Measurements from ENCODE around the gene FAM43A.

FAM43A gene

DNA sequence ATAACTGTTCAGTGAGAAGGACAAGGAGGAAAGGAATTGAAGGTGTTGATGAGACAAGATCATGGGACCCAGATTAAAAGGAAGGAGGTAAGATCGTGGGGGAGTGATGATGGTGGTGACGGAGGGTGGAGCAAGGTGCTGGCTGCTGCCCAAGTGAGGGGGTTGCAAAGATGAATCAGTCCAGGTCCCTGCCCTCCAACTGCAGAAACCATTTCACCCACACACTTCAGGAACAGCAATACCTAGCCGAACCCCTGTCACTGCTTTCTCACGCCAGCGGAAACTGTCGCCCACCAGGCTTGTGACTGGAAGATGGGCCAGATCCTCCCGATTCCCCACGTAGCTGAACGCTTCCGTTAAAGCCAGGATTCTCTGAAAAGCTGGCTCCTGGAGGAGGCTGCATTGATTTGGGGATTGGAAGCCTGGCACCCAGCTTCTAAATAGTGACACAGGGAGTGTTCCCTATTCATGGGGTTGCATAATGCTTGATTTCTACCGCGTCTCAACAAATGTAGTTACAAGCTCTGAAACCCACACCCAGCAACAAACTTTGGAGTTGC, 10.5 kb upstream of the FAM43A start:
- DNase-seq (ENCODE audit: low read depth in 2 of 3, low spot score in 1 of 3) = peak; percentile 59 to 72 (median 61)

GRCh38 chr3:194675680-194676079, 10.0 kb upstream of the FAM43A start:
- DNase-seq (ENCODE audit: low read depth in 2 of 3, low spot score in 1 of 3) = peak in 1 of 3 donors; percentile 12

GRCh38 chr3:194676471-194676870, 9.2 kb upstream of the FAM43A start:
- DNase-seq (ENCODE audit: low read depth in 2 of 3, low spot score in 1 of 3) = no peak

- DNase-seq (ENCODE audit: low read depth in 2 of 3, low spot score in 1 of 3) = no peak
Measured at GRCh38 chr3:194680888-194681615, 4.6 kb upstream of the FAM43A start.

- DNase-seq (ENCODE audit: low read depth in 2 of 3, low spot score in 1 of 3) = no peak
Measured at GRCh38 chr3:194682189-194682693, 3.4 kb upstream of the FAM43A start.

DNA sequence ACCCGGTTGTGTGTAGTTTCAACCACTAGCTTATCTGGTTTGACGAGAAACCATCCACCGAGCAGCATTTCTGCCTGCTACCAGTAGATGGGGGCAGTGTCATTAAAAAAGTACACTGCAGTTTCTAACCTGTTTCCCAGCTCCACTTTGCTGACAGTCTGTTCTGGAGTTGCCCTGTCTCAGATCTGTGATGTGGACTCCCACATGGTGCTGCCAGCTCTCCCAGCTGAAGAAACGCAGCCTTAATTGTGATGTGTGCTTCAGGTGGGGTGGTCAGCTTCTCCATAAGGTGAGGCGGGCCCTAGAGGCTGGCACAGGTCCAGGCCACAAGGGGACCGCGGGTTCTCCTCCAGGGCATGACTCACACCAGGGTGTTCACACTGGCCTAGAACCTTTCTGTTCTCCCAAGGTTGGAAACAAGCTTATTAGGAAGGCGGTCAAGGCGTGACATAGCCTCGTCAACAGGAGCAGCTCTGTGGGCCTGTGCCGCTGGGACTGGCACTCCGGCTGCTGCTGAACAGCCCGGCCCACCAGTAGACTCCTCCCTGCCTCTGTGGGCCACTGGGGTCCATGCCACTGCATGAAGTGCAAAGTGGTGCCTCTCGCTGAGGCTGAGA, 2.9 kb upstream of the FAM43A start:
- peak; percentile 50 to 65 (median 53) for DNase-seq (ENCODE audit: low read depth in 2 of 3, low spot score in 1 of 3)

- DNase-seq (ENCODE audit: low read depth in 2 of 3, low spot score in 1 of 3) = no peak
Measured at GRCh38 chr3:194683380-194683779, 2.3 kb upstream of the FAM43A start.

GRCh38 chr3:194685065-194685717, 492 bp upstream of the FAM43A start:
- DNase-seq (ENCODE audit: low read depth in 2 of 3, low spot score in 1 of 3) = peak in 1 of 3 donors; percentile 39

- no peak for DNase-seq (ENCODE audit: low read depth in 2 of 3, low spot score in 1 of 3)
Measured at GRCh38 chr3:194686414-194686815, 732 bp downstream of the FAM43A start.

GRCh38 chr3:194686816-194687637, 1.3 kb downstream of the FAM43A start:
- peak in 2 of 3 donors; percentile 8 to 27 for DNase-seq (ENCODE audit: low read depth in 2 of 3, low spot score in 1 of 3)

DNA sequence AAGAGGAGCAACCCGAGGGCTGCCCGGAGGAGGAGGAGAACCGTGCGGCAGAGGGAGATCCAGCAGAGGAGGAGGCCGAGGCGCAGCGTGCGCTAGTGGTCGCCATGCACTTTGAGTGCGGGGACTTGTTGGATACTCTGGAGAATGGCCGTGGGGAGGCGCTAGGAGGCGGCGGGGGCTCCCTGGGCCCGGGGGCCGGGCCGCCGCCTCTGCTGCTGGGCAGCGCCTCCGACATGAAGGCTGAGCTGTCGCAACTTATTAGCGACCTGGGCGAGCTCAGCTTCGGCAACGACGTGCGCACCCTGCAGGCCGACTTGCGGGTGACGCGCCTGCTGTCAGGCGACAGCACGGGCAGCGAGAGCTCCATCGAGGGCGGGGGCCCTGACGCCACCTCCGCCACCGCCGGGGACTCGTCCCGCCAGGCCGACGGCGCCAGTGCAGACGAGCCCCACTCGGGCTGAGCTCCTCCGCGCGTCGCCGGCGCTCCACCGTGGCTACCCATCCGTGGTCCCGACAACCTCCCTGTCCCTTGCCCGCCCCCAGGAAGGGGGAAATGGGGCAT, 2.0 kb downstream of the FAM43A start:
- peak; percentile 53 to 74 (median 71) for DNase-seq (ENCODE audit: low read depth in 2 of 3, low spot score in 1 of 3)

DNA sequence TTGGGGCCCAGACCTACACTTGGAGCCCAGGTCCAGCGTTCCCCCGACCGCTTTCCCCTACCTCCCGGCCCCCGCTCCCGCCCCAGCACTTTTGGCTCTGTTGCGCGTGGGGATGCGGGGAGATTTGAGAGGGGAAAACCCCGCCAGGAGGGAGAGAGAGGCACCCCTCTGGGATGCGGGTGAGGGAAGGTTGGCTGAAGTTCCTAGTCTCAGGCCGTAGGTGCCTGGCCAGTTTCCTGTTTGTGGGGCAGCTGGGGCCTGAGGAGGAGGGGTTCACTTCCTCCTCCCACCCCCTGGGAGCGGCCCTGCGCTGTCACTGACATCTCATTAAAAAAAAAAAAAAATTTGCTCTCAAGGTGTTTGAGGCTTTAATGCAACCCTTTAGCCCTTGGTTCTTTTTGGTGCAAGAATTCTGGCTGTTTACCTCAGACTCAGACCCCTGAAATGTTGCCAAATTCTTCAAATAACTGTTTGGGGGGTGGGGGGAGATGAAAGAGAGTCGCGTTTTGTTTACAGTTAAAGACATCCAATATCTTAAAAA, 2.6 kb downstream of the FAM43A start:
- no peak for DNase-seq (ENCODE audit: low read depth in 2 of 3, low spot score in 1 of 3)

GRCh38 chr3:194688946-194689345, 3.3 kb downstream of the FAM43A start:
- no peak for DNase-seq (ENCODE audit: low read depth in 2 of 3, low spot score in 1 of 3)

- peak in 1 of 3 donors; percentile 4 for DNase-seq (ENCODE audit: low read depth in 2 of 3, low spot score in 1 of 3)
Measured at GRCh38 chr3:194689493-194689944, 3.8 kb downstream of the FAM43A start.

GRCh38 chr3:194690501-194691372, 5.1 kb downstream of the FAM43A start:
- DNase-seq (ENCODE audit: low read depth in 2 of 3, low spot score in 1 of 3) = no peak

GRCh38 chr3:194691481-194692283, 6.0 kb downstream of the FAM43A start:
- no peak for DNase-seq (ENCODE audit: low read depth in 2 of 3, low spot score in 1 of 3)

DNA sequence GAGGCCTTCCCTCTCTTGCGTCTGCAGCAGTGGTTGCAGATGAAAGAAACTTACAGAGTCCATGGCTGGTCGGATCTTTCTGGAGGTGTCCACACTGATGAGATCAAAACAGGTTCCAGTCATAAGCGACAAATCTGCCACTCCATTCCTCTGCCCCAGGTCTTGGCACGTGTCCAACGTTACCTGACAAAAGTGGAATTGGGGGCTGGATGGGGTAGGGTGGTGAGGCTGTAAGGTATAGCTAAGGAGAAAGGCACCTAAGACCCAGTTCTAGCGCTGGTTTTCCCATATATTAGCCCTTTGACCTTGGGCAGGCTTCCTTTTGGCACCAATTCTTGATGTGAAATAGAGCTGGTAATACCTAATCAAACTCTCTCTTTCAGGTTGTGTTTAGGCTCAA, 11.0 kb downstream of the FAM43A start:
- no peak for DNase-seq (ENCODE audit: low read depth in 2 of 3, low spot score in 1 of 3)

GRCh38 chr3:194702545-194702944, 16.9 kb downstream of the FAM43A start:
- no peak for DNase-seq (ENCODE audit: low read depth in 2 of 3, low spot score in 1 of 3)

Measured in stimulated activated CD4-positive, alpha-beta T cell treated with anti-CD3 and anti-CD28 coated beads, Interleukin-12 subunit alpha, Interleukin-12 subunit beta, amount 100 ng/mL, for 48 hours (primary cell).